GM12878 (cell line): ENCODE data around the gene TCP11. TPM values are rescaled to one million over a fixed set of nuclear protein-coding genes. Genes with fewer than 3 reads are reported as not detected.

Source experiments
- ATAC-seq: fragments of 200-7000 bp; cut with Tn5 transposase; 3 replicates; pipeline ENCODE4 v1.9.1; 2020; ENCODE audit warnings: mild to moderate bottlenecking, moderate library complexity
- BruUV-seq: library from RNA; stranded (reverse); fragments of 400-500 nt; replicated peaks from 2 replicates; lab custom pipeline; 2021; lab: Mats Ljungman, UMichigan
- CTCF ChIA-PET: fragments of 300-600 bp; sonication (Branson Sonifier 250); formaldehyde crosslinking; extraction: SDS; loops from one replicate; lab custom pipeline; 2021; ENCODE audit warnings: inconsistent platforms; lab: Yijun Ruan, JAX
- POLR2A ChIA-PET: fragments of 350-600 bp; formaldehyde crosslinking; extraction: SDS; loops from one replicate; lab custom pipeline; 2021; ENCODE audit warnings: inconsistent platforms; lab: Charles Lee
- RAD21 ChIA-PET: fragments of 300-600 bp; sonication (Branson Sonifier 250); formaldehyde crosslinking; loops from one replicate; lab custom pipeline; 2023; ENCODE audit warnings: antibody characterized with exemption; ENCODE audit not compliant: unreplicated experiment; lab: Charles Lee
- SMC1A ChIA-PET: fragments of 300-600 bp; sonication (Branson Sonifier 250); formaldehyde crosslinking; loops from one replicate; lab custom pipeline; 2023; ENCODE audit not compliant: unreplicated experiment, uncharacterized antibody; lab: Charles Lee
- DNase-seq: peaks from one replicate; pipeline ENCODE4 v3.0.0-alpha.2; 2011; ENCODE audit warnings: low read depth, low spot score
- FAIRE-seq: peaks from 3 replicates; lab custom pipeline; 2011; peaks lifted over from hg19 to GRCh38; lab: Jason Lieb, UNC
- H2AFZ ChIP-seq: 2 replicates; pipeline ENCODE4 v1.6.0; 2011; ENCODE audit warnings: low read depth, low read length, control low read depth; ENCODE audit not compliant: control insufficient read depth
- H3K27ac ChIP-seq: 2 replicates; pipeline ENCODE4 v1.5.1; 2011; ENCODE audit warnings: control low read depth; ENCODE audit not compliant: control insufficient read depth, insufficient read depth
- H3K27me3 ChIP-seq, 2 experiments: replicated peaks in 1 of 2; 2 replicates each; pipeline versions ENCODE4 v1.6.0 to v1.6.1; 2011; ENCODE audit warnings: low read length in 1 of 2; ENCODE audit not compliant: control insufficient read depth in 2 of 2, insufficient read depth in 2 of 2
- H3K36me3 ChIP-seq, 2 experiments: 2 replicates each; pipeline ENCODE4 v1.5.1; 2011; ENCODE audit warnings: low read length in 1 of 2; ENCODE audit not compliant: control insufficient read depth in 2 of 2, insufficient read depth in 2 of 2
- H3K4me1 ChIP-seq: 2 replicates; pipeline ENCODE4 v1.6.1; 2011; ENCODE audit warnings: mild to moderate bottlenecking, low read length, moderate library complexity, mixed read lengths; ENCODE audit not compliant: control insufficient read depth, insufficient read depth
- H3K4me2 ChIP-seq: 2 replicates; pipeline ENCODE4 v1.6.0; 2011; ENCODE audit warnings: control low read depth; ENCODE audit not compliant: control insufficient read depth, insufficient read depth
- H3K4me3 ChIP-seq: fragments of 200-600 bp; sonication (generic); 2 replicates; pipeline ENCODE4 v1.5.1; 2016
- H3K79me2 ChIP-seq: 2 replicates; pipeline ENCODE4 v1.6.0; 2011; ENCODE audit warnings: low read length; ENCODE audit not compliant: control insufficient read depth, insufficient read depth
- H3K9ac ChIP-seq: 2 replicates; pipeline ENCODE4 v1.8.0; 2011; ENCODE audit warnings: low read length, control low read depth, mixed read lengths; ENCODE audit not compliant: control insufficient read depth, insufficient read depth
- H3K9me3 ChIP-seq: replicated peaks from 3 replicates; pipeline ENCODE4 v1.5.1; 2011; ENCODE audit warnings: mild to moderate bottlenecking, low read length; ENCODE audit not compliant: control insufficient read depth, insufficient read depth
- H4K20me1 ChIP-seq: 2 replicates; pipeline ENCODE4 v1.6.0; 2011; ENCODE audit not compliant: control insufficient read depth, insufficient read depth
- BCL11A ChIP-seq: IDR thresholded peaks from 2 replicates; pipeline ENCODE4 v1.6.1; 2011; ENCODE audit warnings: low read depth, low read length
- GATAD2B ChIP-seq: fragments of 450-650 bp; conservative IDR thresholded peaks from 2 replicates; pipeline ENCODE4 v1.6.1; 2017; ENCODE audit warnings: low read depth, mild to moderate bottlenecking, moderate library complexity
- HDAC6 ChIP-seq: fragments of 200-600 bp; sonication (generic); IDR thresholded peaks from one replicate; pipeline ENCODE4 v1.8.0; 2017; ENCODE audit warnings: antibody characterized with exemption; ENCODE audit not compliant: unreplicated experiment
- JUNB ChIP-seq: IDR thresholded peaks from 2 replicates; pipeline ENCODE4 v1.6.1; 2016; ENCODE audit warnings: antibody characterized with exemption, mild to moderate bottlenecking
- MTA3 ChIP-seq: IDR thresholded peaks from 2 replicates; pipeline ENCODE4 v1.6.1; 2012; ENCODE audit warnings: low read length, inconsistent platforms, borderline replicate concordance
- MXI1 ChIP-seq: fragments of 150-350 bp; IDR thresholded peaks from 2 replicates; pipeline ENCODE4 v1.6.1; 2011; ENCODE audit warnings: low read depth, mild to moderate bottlenecking, inconsistent platforms, low read length, improper control_type of control experiment
- NFYB ChIP-seq: IDR thresholded peaks from 2 replicates; pipeline ENCODE4 v1.6.1; 2011; ENCODE audit warnings: low read depth, mild to moderate bottlenecking, low read length, improper control_type of control experiment, moderate library complexity; ENCODE audit not compliant: insufficient read depth
- RAD51 ChIP-seq: fragments of 450-650 bp; IDR thresholded peaks from 2 replicates; pipeline ENCODE4 v1.6.1; 2016; ENCODE audit warnings: moderate library complexity, mild to moderate bottlenecking, inconsistent platforms
- USF1 ChIP-seq: IDR thresholded peaks from 2 replicates; pipeline ENCODE4 v1.6.1; 2011; ENCODE audit warnings: borderline replicate concordance, low read depth, mild to moderate bottlenecking, moderate library complexity, mixed read lengths, low read length; ENCODE audit not compliant: insufficient read depth; ENCODE audit errors: extremely low read length
- YY1 ChIP-seq: IDR thresholded peaks from 2 replicates; pipeline ENCODE4 v1.6.1; 2011; ENCODE audit warnings: low read depth, mild to moderate bottlenecking, low read length
- ZNF274 ChIP-seq: IDR thresholded peaks from one replicate; pipeline ENCODE4 v1.8.0; 2011; ENCODE audit not compliant: insufficient read length, insufficient read depth
- WGBS: methylation state at CpG from one replicate; pipeline ENCODE4 v1.1.6; 2016; ENCODE audit warnings: low lambda C conversion rate; ENCODE audit not compliant: insufficient replicate concordance, insufficient coverage; ENCODE audit errors: missing lambda C conversion rate; 5-methylcytosine and 5-hydroxymethylcytosine counted together
- in situ Hi-C: fragments of 300-500 bp; cut with MboI; formaldehyde crosslinking; loops from 9 replicates; pipeline ENCODE4 v1.14.3; 2018; ENCODE audit warnings: mixed read lengths
- intact Hi-C: fragments of 100-400 bp; cut with micrococcal nuclease; formaldehyde crosslinking; loops from one replicate; pipeline ENCODE4 v1.14.2; 2022; ENCODE audit not compliant: unreplicated experiment
- polyA plus RNA-seq, 11 experiments: library from polyadenylated mRNA; depleted of rRNA in 4 of 11; unstranded in 6 of 11; stranded (reverse) in 5 of 11; fragments of >200 nt; fragmentation: Nextera tagmentation in 4 of 11; fragmentation: Illumina TruSeq in 1 of 11; extraction: Ambion mirVana in 4 of 11; extraction: Trizol in 1 of 11; gene quantifications; 1 replicate in 1 of 11; 2 replicates in 10 of 11; pipeline versions ENCODE4 v1.2.1 to v1.2.3, GENCODE V29; 2011 to 2016; ENCODE audit warnings: inconsistent platforms in 2 of 11, missing spikeins in 2 of 11, low read depth in 1 of 11
- total RNA-seq, 4 experiments: library from RNA; depleted of rRNA in 3 of 4; stranded (reverse); fragments of >200 nt in 3 of 4; fragmentation: Illumina TruSeq in 1 of 4; extraction: Trizol in 1 of 4; gene quantifications; 2 replicates each; pipeline versions ENCODE4 v1.2.1 to v1.2.3, GENCODE V29; 2013 to 2021

TCP11 gene
- total and polyA plus RNA-seq, 10 of the 15 experiments (the other 5 are each of a cell fraction or from before 2014, with no cell fraction given): not detected

- Histone ChIP-seq H3K4me3 (no peak overlapping the region), H3K9me3 (no peaks in the 10 kb centered on the region), H3K79me2 (no peaks in the 10 kb centered on the region), H3K27me3 (no peaks in the 10 kb centered on the region), H3K9ac (no peak overlapping the region), H4K20me1 (no peaks in the 10 kb centered on the region), H3K27ac (no peak overlapping the region), H3K36me3 (no peaks in the 10 kb centered on the region), H3K4me1 (peaks cover 14% of the 10 kb centered on the region), H2AFZ (no peak overlapping the region), H3K4me2 (no peak overlapping the region)
- RAD21 ChIA-PET: no interaction called here
- WGBS: 79% methylated on average over 2 of the region's 2 CpGs
- in situ Hi-C loops (no loop called here), intact Hi-C loops (no loop called here)
- SMC1A ChIA-PET: no interaction called here
- CTCF ChIA-PET: no interaction called here
- DNase-seq: no peak
- no peak for TF ChIP-seq HDAC6
- TF ChIP-seq ZNF274: no peak
- no peak for TF ChIP-seq BCL11A
- no peak for TF ChIP-seq GATAD2B
- TF ChIP-seq MTA3: no peak
- TF ChIP-seq MXI1: no peak
- TF ChIP-seq USF1: no peak
- TF ChIP-seq JUNB: no peak
- POLR2A ChIA-PET: no interaction called here
- FAIRE-seq: no peak
- no TSS peak for BruUV-seq
- no peak for ATAC-seq
These were observed 36.5 kb upstream of the TCP11 start for GRCh38 chr6:35177596-35177995.

GRCh38 chr6:35177157-35177556, 36.0 kb upstream of the TCP11 start:
- Histone ChIP-seq H3K27ac (no peak overlapping the region), H4K20me1 (no peaks in the 10 kb centered on the region), H3K4me1 (peaks cover 14% of the 10 kb centered on the region), H3K79me2 (no peaks in the 10 kb centered on the region), H3K9me3 (no peaks in the 10 kb centered on the region), H3K27me3 (no peaks in the 10 kb centered on the region)
- no peak for FAIRE-seq
- no TSS peak for BruUV-seq
- RAD21 ChIA-PET: no interaction called here
- intact Hi-C loops: no loop called here
- POLR2A ChIA-PET: no interaction called here
- 65% methylated on average over 3 of the region's 3 CpGs for WGBS
- TF ChIP-seq RAD51: no peak
- peak; percentile 62; the same call in 1 of the 2 replicates for TF ChIP-seq NFYB
- TF ChIP-seq YY1: peak; percentile 43; the same call in 1 of the 2 replicates
- peak; percentile 16 for TF ChIP-seq USF1
- TF ChIP-seq, all 136 proteins: peak for 3
- Histone ChIP-seq H3K4me2 (no peak overlapping the region), H2AFZ (no peak overlapping the region), H3K4me3 (no peak overlapping the region), H3K36me3 (no peaks in the 10 kb centered on the region), H3K9ac (no peak overlapping the region)
- ChIA-PET CTCF (interaction anchor here (1.3 kb wide), 1 partner anchor 64 kb away, joined by 6 read pairs; no protein-coding TSS in a partner anchor), SMC1A (interaction anchor here (0.5 kb wide), 1 partner anchor 23 kb away, joined by 3 read pairs; no protein-coding TSS in a partner anchor)
- ATAC-seq: no peak
- DNase-seq: no peak
- in situ Hi-C loops: no loop called here
